Stimulated activated CD8-positive, alpha-beta memory T cell treated with anti-CD3 and anti-CD28 coated beads, Interleukin-4, amount 100 ng/mL, for 24 hours (primary cell): Measurements from ENCODE around the gene SYCP2L.
"Not testable (repeated sequence)": the region's sequence is repeated elsewhere in the genome, so short reads cannot be mapped to it uniquely, and the experiment has no call there.

Experiments used
- DNase-seq: peaks from one replicate; pipeline ENCODE4 v3.0.0-alpha.2; 2020; ENCODE audit warnings: low read depth

The SYCP2L gene

GRCh38 chr6:10957414-10957886 is 70.6 kb downstream of the SYCP2L start:
- no peak for DNase-seq

GRCh38 chr6:10960171-10960570 is 73.3 kb downstream of the SYCP2L start:
- no peak for DNase-seq

GRCh38 chr6:10961837-10962236 is 75.0 kb downstream of the SYCP2L start:
- no peak for DNase-seq

GRCh38 chr6:10962673-10963072 is 75.8 kb downstream of the SYCP2L start:
- DNase-seq, result no peak

GRCh38 chr6:10963113-10963512 is 76.3 kb downstream of the SYCP2L start:
- DNase-seq, result no peak

- no peak for DNase-seq
Observed at GRCh38 chr6:10964684-10965083, 77.8 kb downstream of the SYCP2L start.

- no peak for DNase-seq
Observed at GRCh38 chr6:10968776-10969175, 81.9 kb downstream of the SYCP2L start.

GRCh38 chr6:10970731-10971130 is 83.9 kb downstream of the SYCP2L start:
- DNase-seq, result no peak

GRCh38 chr6:10972196-10972595 is 85.3 kb downstream of the SYCP2L start:
- DNase-seq, result no peak

GRCh38 chr6:10976571-10976970 is 89.7 kb downstream of the SYCP2L start:
- DNase-seq, result no peak

- DNase-seq, result no peak
Observed at GRCh38 chr6:10977231-10977968, 90.5 kb downstream of the SYCP2L start.

- no peak for DNase-seq
Observed at GRCh38 chr6:10979603-10980002, 92.8 kb downstream of the SYCP2L start.

- DNase-seq, result no peak
Observed at GRCh38 chr6:10981409-10981808, 94.6 kb downstream of the SYCP2L start.

GRCh38 chr6:10984959-10985358 is 98.1 kb downstream of the SYCP2L start:
- DNase-seq, result not testable (repeated sequence)

- DNase-seq, result no peak
Observed at GRCh38 chr6:10989587-10989986, 102.7 kb downstream of the SYCP2L start.

GRCh38 chr6:10991115-10991514 is 104.3 kb downstream of the SYCP2L start:
- DNase-seq, result no peak

GRCh38 chr6:10993896-10994295 is 107.0 kb downstream of the SYCP2L start:
- DNase-seq, result no peak

GRCh38 chr6:10995114-10995707 is 108.4 kb downstream of the SYCP2L start:
- DNase-seq, result no peak

GRCh38 chr6:10999994-11000393 is 113.1 kb downstream of the SYCP2L start:
- no peak for DNase-seq

- DNase-seq, result no peak
Observed at GRCh38 chr6:11002176-11002575, 115.3 kb downstream of the SYCP2L start.

GRCh38 chr6:11003297-11003696 is 116.4 kb downstream of the SYCP2L start:
- not testable (repeated sequence) for DNase-seq

- DNase-seq, result no peak
Observed at GRCh38 chr6:11006061-11006460, 119.2 kb downstream of the SYCP2L start.

- DNase-seq, result no peak
Observed at GRCh38 chr6:11007715-11008608, 121.1 kb downstream of the SYCP2L start.
